Activated CD4-positive, CD25-positive, alpha-beta regulatory T cell (primary cell): Measurements from ENCODE around the gene KBTBD4.
A peak's percentile ranks its signal among the peaks of the same experiment; 100 is the strongest.
"Not testable (repeated sequence)": the region's sequence is repeated elsewhere in the genome, so short reads cannot be mapped to it uniquely, and the experiment has no call there.

Experiments used
- DNase-seq, 4 experiments: peaks; one replicate each; lab custom pipeline; 2025; lab: John Stamatoyannopoulos, UW

KBTBD4 gene

GRCh38 chr11:47560426-47560825, 18.3 kb downstream of the KBTBD4 start:
- no peak for DNase-seq

DNA sequence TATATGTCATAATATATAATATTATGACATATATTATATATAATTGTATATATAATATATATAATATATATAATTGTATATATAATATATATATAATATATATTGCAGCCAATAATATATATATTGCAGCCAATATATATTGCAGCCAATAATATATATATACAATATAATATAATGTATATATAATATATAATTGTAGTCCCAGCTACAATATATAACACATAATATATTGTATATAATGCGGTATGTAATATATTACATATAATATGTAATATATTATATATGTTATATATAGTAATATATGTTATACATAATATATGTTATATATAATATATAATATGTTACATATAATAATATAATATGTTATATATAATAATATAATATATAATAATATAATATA, 20.1 kb downstream of the KBTBD4 start:
- no peak for DNase-seq

- not testable (repeated sequence) for DNase-seq
These were observed 21.8 kb downstream of the KBTBD4 start for GRCh38 chr11:47557004-47557403.

DNA sequence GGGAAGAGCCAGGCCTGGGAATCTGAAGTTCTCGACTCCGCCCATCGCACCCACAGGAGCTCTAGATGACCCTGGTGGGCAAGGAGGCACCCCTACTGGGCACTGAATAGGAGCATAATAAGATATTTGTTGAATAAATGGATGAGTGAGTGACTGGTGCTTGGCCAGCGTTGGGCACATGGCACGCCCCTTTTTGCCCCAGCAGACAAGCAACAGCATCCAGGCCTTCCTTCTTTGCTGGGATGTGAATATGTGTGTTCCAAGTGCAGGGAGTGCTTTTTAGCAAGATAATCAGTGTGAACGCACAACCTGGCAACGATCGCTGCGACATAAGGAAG, 25.4 kb downstream of the KBTBD4 start:
- no peak for DNase-seq

- DNase-seq: peak; percentile 79 to 88 (median 86)
These were observed 26.0 kb downstream of the KBTBD4 start, which contains the start of gene CELF1 for GRCh38 chr11:47552566-47553405. Gene CELF1 (minus strand): TSS chr11:47553132. CDS start chr11:47499523, 53,609 bp downstream.

GRCh38 chr11:47552056-47552565, 26.7 kb downstream of the KBTBD4 start:
- DNase-seq: no peak

DNA sequence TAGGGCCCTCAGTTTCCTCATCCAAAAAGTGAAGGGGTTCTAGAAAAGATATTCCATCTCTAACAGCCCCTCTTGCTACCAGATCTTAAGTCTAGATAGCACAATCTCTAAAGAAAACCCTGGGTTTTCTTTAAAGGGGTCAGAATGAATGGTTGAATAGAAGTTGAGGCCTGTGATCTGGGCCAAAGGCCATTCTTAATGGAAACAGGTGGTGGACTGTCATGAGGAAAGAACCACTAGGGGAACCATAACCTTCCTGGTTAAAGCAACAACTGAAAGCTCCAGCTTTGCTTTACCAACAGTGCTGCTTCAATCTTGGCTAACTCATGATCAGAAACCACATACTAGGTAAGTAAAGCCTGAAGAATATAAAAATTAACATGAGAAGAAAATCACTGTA, 27.7 kb downstream of the KBTBD4 start:
- DNase-seq: no peak

DNA sequence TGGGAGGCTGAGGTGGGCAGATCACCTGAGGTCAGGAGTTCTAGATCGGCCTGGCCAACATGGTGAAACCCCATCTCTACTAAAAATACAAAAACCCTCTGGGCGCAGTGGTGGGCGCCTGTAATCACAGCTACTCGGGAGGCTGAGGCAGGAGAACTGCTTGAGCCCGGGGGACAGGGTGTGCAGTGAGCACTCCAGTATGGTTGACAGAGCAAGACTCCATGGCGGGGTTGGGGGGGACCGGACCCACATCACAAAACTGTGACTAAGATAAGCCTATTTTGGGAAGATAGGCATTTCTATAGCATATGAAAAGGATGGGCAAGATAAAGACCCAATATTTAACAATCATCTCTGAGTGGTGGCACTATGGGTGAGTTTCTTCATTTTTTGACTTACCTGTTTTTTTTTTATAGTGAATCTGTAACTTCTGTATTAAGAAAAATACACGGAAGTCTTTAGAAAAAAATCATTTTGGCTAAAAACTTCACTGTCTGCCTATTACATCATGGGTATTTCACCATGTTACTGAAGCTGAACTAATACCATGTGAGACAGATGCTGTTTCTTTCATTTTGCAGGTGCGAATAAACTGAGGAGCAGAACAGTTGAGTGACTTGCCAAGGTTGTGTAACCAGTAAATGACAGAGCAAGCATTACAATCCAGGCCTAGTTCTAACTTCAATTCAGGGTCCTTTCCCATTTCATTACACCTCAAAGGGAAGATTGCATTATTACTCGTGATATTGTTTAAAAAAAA, 28.3 kb downstream of the KBTBD4 start:
- no peak for DNase-seq

DNA sequence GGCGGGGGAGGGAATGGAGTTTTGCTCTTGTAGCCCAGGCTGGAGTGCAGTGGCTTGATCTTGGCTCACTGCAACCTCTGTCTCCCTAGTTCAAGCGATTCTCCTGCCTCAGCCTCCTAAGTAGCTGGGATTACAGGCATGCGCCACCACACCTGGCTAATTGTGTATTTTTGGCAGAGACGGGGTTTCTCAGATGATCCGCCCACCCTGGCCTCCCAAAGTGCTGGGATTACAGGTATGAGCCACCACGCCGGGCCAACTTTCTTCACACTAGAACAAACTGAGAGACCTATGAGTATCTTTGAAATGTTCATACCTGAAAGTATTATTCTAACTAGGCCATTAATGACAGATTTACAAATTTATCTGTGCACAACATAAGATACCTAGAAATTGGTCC, 32.5 kb downstream of the KBTBD4 start:
- not testable (repeated sequence) for DNase-seq

GRCh38 chr11:47545298-47545697, 33.5 kb downstream of the KBTBD4 start:
- DNase-seq: no peak

GRCh38 chr11:47541070-47541469, 37.7 kb downstream of the KBTBD4 start:
- DNase-seq: no peak

DNA sequence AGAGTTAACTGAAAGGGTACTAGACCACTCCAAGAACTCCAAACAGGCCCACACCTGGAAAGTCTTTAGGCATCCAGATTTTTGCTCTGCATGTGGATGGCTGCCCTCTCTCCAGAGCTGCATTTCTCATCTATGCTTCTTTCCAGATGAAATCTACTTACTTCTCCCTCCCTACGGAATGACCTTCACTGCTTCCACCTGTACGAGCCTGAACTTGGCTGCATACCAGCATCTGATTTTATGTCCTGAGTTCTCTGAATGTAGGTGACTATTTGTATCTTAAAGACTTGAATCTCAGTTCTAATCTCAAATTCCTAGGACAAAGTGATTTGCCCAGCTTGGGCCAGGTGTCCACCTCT, 39.1 kb downstream of the KBTBD4 start:
- no peak for DNase-seq

DNA sequence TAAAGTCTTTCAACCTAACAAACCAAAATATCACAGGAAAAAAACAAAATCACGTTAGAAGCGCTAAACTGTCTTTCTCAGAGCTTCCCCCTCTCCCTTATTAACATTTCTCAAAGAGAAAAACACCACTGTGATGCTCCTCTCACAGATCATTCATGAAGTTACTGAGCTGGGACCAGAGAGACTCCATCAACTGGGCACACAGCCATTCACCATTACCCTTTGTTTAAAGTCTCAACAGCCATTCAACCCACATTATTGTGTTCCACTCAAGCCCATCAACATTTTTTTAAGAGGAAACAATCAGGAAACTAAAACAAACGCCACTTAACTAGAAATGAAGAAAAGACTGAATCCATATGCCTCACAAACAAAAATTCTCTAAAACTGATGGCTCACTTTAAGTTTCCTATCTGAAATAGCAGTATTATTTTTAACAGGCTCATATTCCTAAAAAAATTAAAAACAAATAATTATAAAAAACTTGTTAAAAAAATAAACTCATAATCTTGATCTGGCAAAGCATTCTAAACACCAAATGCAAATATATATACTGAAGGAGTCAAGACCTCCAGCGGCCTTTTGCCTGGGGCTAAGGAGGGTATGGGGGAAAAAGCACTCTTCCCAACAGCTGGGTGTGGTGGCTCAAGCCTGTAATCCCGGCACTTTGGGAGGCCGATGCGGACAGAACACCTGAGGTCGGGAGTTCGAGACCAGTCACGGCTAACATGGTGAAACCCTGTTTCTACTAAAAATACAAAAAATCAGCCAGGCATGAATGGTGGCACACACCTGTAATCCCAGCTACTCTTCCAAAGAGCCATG, 39.8 kb downstream of the KBTBD4 start:
- no peak for DNase-seq

GRCh38 chr11:47536915-47537314, 41.9 kb downstream of the KBTBD4 start:
- DNase-seq: no peak

GRCh38 chr11:47534704-47535251, 44.0 kb downstream of the KBTBD4 start:
- no peak for DNase-seq

- no peak for DNase-seq
These were observed 45.0 kb downstream of the KBTBD4 start for GRCh38 chr11:47533690-47534151.

- DNase-seq: no peak
These were observed 46.1 kb downstream of the KBTBD4 start for GRCh38 chr11:47532597-47533213.

DNA sequence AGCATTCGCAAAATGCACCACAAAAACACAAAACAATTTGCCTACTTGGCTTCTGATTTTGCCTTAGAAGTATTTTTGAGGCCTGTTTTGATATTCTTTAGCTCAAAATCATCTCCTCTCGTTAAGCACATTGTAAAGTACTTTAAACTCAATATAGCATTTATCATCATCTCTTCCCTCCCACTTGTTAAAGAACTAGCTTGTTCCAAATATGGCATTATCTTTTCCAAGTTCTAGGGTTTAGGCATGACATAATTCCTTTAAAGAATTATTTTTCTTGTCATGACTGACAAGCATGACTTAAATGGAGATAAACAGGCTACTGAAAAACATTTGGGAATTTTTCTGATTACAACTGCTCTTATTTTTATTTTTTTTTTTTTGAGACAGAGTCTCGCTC, 47.1 kb downstream of the KBTBD4 start:
- DNase-seq: no peak

DNA sequence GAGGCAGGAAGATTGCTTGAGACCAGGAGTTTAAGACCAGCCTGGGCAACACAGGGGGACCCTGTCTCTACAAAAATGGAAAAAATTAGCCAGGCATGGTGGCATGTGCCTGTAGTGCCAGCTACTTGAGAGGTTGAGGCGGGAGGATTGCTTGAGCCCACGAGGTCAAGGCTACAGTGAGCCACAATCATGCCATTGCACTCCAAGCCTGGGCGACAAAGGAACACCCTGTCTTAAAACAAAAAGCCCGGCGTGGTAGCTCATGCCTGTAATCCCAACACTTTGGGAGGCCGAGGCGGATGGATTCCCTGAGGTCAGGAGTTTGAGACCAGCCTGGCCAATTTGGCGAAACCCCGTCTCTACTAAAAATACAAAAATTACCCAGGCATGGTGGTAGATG, 48.0 kb downstream of the KBTBD4 start:
- DNase-seq: not testable (repeated sequence)

GRCh38 chr11:47529951-47530350, 48.8 kb downstream of the KBTBD4 start:
- DNase-seq: no peak

GRCh38 chr11:47527186-47527585, 51.6 kb downstream of the KBTBD4 start:
- no peak for DNase-seq
